Measurements from ENCODE around the gene RAVER2. TPM values are rescaled to one million over a fixed set of nuclear protein-coding genes. Genes with fewer than 3 reads are reported as not detected.

The RAVER2 gene
- 7.0 and 10.0 TPM in 2 replicates for total RNA-seq

DNA sequence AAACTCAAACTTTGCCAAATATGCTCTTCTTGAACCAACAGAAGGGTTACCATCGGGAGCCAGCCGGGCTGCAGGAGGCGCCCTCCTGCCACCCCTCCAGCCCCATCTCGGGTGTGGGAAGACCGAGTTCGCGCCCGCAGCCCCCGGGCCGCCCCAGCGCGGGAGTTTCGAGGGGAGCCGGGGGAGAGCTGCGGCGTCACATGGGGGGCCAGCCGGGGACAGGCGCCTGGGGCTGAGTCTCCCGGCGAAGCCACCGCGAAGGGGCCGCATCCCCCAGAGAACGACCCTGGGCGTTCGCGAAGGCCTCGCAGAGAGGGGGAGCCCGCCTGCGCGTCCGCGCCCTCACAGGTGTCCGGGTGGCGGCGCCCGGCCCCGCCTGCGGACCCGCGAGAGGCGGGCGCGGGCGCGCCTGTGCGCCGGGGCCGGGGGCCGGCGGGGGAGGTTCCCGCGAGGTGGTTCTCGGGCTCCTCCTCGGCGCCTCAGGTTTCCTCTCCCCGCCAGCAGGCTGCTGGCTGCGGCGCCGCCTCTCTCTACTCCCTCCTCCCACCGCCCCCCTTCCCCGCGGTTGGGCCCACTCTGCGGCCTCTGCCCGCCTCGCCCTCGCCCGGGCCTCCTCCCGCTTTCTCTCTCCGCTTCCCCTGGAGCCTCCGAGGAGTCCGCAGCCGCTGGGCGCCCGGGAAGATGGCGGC is at the start of gene RAVER2:
RAVER2 (plus strand) TSS at position 584 of the 689 bp plus-strand sequence; CDS start at position 682, 98 bp downstream.

Other genes starting within 250 kb of the RAVER2 start
- gene JAK1, start 221.5 kb downstream of the RAVER2 start, total RNA-seq, result 80.8 and 113 TPM in 2 replicates